Keratinocyte (primary cell): ENCODE data around the gene SBNO1. TPM values are rescaled to one million over a fixed set of nuclear protein-coding genes. Genes with fewer than 3 reads are reported as not detected.

ENCODE experiments used
- DNase-seq: peaks from one replicate; pipeline ENCODE4 v3.0.0-alpha.2; 2011; ENCODE audit warnings: low read depth, missing footprints, low spot score
- FAIRE-seq: peaks from 2 replicates; lab custom pipeline; 2011; peaks lifted over from hg19 to GRCh38; lab: Jason Lieb, UNC
- H2AFZ ChIP-seq: 2 replicates; pipeline ENCODE4 v1.6.0; 2012; ENCODE audit warnings: low read length, control low read depth, inconsistent platforms; ENCODE audit not compliant: control insufficient read depth
- H3K27ac ChIP-seq: 2 replicates; pipeline ENCODE4 v1.5.1; 2011; ENCODE audit warnings: low read length; ENCODE audit not compliant: control insufficient read depth, insufficient read depth
- H3K27me3 ChIP-seq: 3 replicates; pipeline ENCODE4 v1.6.0; 2011; ENCODE audit warnings: low read length; ENCODE audit not compliant: control insufficient read depth, insufficient read depth; ENCODE audit errors: extremely low read depth
- H3K36me3 ChIP-seq, 2 experiments: 2 replicates in 1 of 2; 3 replicates in 1 of 2; pipeline ENCODE4 v1.5.1; 2011; ENCODE audit warnings: low read length in 2 of 2, mild to moderate bottlenecking in 1 of 2; ENCODE audit not compliant: control insufficient read depth in 2 of 2, insufficient read depth in 2 of 2; ENCODE audit errors: extremely low read depth in 1 of 2
- H3K4me1 ChIP-seq: 3 replicates; pipeline ENCODE4 v1.5.1; 2011; ENCODE audit warnings: low read length; ENCODE audit not compliant: control insufficient read depth, insufficient read depth; ENCODE audit errors: extremely low read depth
- H3K4me2 ChIP-seq: 3 replicates; pipeline ENCODE4 v1.6.0; 2011; ENCODE audit warnings: low read depth, low read length; ENCODE audit not compliant: control insufficient read depth, insufficient read depth; ENCODE audit errors: extremely low read depth
- H3K4me3 ChIP-seq, 3 experiments: fragments of 200-600 bp in 1 of 3; sonication (generic) in 1 of 3; 2 replicates in 2 of 3; 3 replicates in 1 of 3; pipeline ENCODE4 v1.5.1; 2011 to 2016; ENCODE audit warnings: low read length in 3 of 3, mild to moderate bottlenecking in 3 of 3, control low read depth in 2 of 3, inconsistent platforms in 1 of 3, low read depth in 1 of 3, mixed read lengths in 1 of 3, mixed run types in 1 of 3, moderate library complexity in 1 of 3; ENCODE audit not compliant: control insufficient read depth in 2 of 3, insufficient read depth in 2 of 3; ENCODE audit errors: extremely low read depth in 1 of 3
- H3K79me2 ChIP-seq: 2 replicates; pipeline ENCODE4 v1.6.0; 2012; ENCODE audit warnings: low read length; ENCODE audit not compliant: control insufficient read depth, insufficient read depth
- H3K9ac ChIP-seq: 3 replicates; pipeline ENCODE4 v1.6.0; 2011; ENCODE audit warnings: low read length; ENCODE audit not compliant: control insufficient read depth, insufficient read depth; ENCODE audit errors: extremely low read depth
- H3K9me1 ChIP-seq: 3 replicates; pipeline ENCODE4 v1.6.0; 2011; ENCODE audit warnings: low read length; ENCODE audit not compliant: control insufficient read depth, insufficient read depth; ENCODE audit errors: extremely low read depth
- H3K9me3 ChIP-seq: 2 replicates; pipeline ENCODE4 v1.5.1; 2012; ENCODE audit warnings: low read depth, low read length; ENCODE audit not compliant: control insufficient read depth
- H4K20me1 ChIP-seq: 3 replicates; pipeline ENCODE4 v1.6.0; 2011; ENCODE audit warnings: low read length; ENCODE audit not compliant: control insufficient read depth, insufficient read depth; ENCODE audit errors: extremely low read depth
- EZH2 ChIP-seq: IDR thresholded peaks from one replicate; pipeline ENCODE4 v1.6.1; 2012; ENCODE audit warnings: inconsistent platforms, mild to moderate bottlenecking, low read length, moderate library complexity
- dilution Hi-C: fragments of 300-500 bp; cut with MboI; formaldehyde crosslinking; loops from one replicate; pipeline ENCODE4 v1.7.0; 2020; ENCODE audit warnings: low sequenced_read_pairs; ENCODE audit not compliant: extremely low pct_ligation_motif_present
- polyA plus RNA-seq, 5 experiments: library from polyadenylated mRNA; depleted of rRNA in 3 of 5; stranded (reverse) in 3 of 5; stranded (forward) in 1 of 5; unstranded in 1 of 5; fragments of >200 nt; gene quantifications; 1 replicate in 1 of 5; 2 replicates in 3 of 5; 3 replicates in 1 of 5; pipeline versions ENCODE4 v1.2.1 to v1.2.3, GENCODE V29; 2011 to 2012; ENCODE audit warnings: missing spikeins in 2 of 5, low read depth in 1 of 5, low replicate concordance in 1 of 5
- TF ChIP-seq, protein P1 (sequence below), 3 experiments: IDR thresholded peaks in 1 of 3; conservative IDR thresholded peaks in 1 of 3; optimal IDR thresholded peaks in 1 of 3; 2 replicates in 2 of 3; 3 replicates in 1 of 3; pipeline versions ENCODE3 to v1.5.1; 2011; ENCODE audit warnings: low read length in 3 of 3, mild to moderate bottlenecking in 3 of 3, moderate library complexity in 2 of 3, control low read depth in 1 of 3, inconsistent platforms in 1 of 3; ENCODE audit not compliant: insufficient read depth in 2 of 3; ENCODE audit errors: extremely low read depth in 1 of 3

Gene SBNO1
- polyA plus RNA-seq, 1 donor (not counting 4 experiments of a cell fraction or from before 2014, with no cell fraction given), result 18.4 TPM

DNA sequence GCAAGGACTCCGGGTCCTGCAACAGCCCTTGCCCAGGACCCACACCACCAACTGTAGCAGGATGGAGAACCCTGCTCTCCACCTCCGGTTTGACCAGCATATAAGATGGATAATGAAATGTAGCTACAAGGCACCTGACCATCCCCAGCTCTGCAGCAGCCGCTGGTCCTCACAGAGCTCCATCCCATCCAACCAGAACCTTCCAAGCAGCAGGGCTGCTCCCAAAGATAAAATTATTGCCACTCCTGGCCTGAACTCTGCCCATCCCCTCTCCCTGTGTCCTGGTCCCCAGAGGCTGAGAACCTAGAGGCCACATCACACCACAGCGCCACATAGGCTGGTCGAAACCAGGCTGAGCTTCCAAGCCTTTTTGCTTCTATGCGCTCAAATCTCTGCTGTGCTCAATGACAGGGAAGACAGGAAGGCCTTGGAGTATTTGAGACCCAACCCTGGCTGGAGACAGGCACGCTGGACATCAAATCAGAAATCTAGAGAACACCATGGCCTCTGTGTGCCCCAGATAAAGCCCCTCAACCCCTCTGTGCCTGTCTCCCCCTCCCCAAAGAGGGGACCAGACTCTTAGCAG lies 97.2 kb downstream of the SBNO1 start:
- FAIRE-seq (no peak), DNase-seq (no peak)
- Histone ChIP-seq H3K9me3 (no peaks in the 10 kb centered on the region), H3K27ac (no peak overlapping the region), H3K36me3 (peaks cover 20 to 25% of the 10 kb centered on the region in 2 experiments), H3K9me1 (no peaks in the 10 kb centered on the region), H3K79me2 (peaks cover 62% of the 10 kb centered on the region), H3K27me3 (no peaks in the 10 kb centered on the region), H4K20me1 (peaks cover 7% of the 10 kb centered on the region), H3K4me2 (no peak overlapping the region), H3K9ac (no peak overlapping the region), H3K4me3 (no peak overlapping the region), H2AFZ (no peak overlapping the region), H3K4me1 (peaks cover 11% of the 10 kb centered on the region)
- TF ChIP-seq EZH2, result no peak
- TF ChIP-seq, protein P1, sequence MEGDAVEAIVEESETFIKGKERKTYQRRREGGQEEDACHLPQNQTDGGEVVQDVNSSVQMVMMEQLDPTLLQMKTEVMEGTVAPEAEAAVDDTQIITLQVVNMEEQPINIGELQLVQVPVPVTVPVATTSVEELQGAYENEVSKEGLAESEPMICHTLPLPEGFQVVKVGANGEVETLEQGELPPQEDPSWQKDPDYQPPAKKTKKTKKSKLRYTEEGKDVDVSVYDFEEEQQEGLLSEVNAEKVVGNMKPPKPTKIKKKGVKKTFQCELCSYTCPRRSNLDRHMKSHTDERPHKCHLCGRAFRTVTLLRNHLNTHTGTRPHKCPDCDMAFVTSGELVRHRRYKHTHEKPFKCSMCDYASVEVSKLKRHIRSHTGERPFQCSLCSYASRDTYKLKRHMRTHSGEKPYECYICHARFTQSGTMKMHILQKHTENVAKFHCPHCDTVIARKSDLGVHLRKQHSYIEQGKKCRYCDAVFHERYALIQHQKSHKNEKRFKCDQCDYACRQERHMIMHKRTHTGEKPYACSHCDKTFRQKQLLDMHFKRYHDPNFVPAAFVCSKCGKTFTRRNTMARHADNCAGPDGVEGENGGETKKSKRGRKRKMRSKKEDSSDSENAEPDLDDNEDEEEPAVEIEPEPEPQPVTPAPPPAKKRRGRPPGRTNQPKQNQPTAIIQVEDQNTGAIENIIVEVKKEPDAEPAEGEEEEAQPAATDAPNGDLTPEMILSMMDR (optimal IDR thresholded peaks at IDR 0.05 in 1 of 3, IDR thresholded peaks at IDR 0.05 in 1 of 3, conservative IDR thresholded peaks at IDR 0.05 in 1 of 3; ENCODE audit: extremely low read depth in 1 of 3, insufficient read depth in 2 of 3, low read length in 3 of 3), result no peak
- dilution Hi-C loops, result no loop called here

DNA sequence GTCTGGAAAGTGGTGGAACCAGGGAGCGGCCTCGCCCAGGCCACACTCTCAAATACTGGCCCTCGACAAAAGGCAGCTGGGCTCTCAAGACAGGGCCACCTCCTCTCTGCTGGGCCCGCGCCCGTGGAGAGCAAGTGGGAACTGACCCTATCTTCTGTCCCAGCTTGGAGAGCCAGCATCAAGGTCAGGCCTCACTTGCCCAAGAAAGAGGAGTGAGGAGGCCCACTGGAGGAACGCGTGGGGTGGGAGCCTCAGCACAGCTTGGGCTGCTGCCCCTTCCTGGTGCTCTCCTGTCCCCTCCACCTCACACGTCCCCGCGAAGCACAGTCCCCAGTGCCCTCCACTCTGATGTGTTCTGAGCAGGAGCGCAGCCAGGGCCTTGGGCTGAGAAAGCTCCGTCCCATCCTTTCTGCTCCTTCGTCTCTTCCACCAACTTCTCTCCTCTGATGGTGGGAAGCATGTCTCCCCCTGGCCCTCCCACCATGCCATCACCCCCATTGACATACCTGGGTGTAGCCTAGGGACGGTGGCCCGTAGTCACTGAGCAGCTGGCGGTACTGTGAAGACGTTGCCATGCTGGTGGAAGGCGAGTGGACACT lies 97.9 kb downstream of the SBNO1 start:
- TF ChIP-seq EZH2, result no peak
- TF ChIP-seq, protein P1 (optimal IDR thresholded peaks at IDR 0.05 in 1 of 3, IDR thresholded peaks at IDR 0.05 in 1 of 3, conservative IDR thresholded peaks at IDR 0.05 in 1 of 3; ENCODE audit: extremely low read depth in 1 of 3, insufficient read depth in 2 of 3, low read length in 3 of 3), result no peak
- H2AFZ ChIP-seq, result no peak overlapping the region
- H3K9ac ChIP-seq, result no peak overlapping the region
- H4K20me1 ChIP-seq, result peaks cover 7% of the 10 kb centered on the region
- no peaks in the 10 kb centered on the region for H3K27me3 ChIP-seq
- no peak overlapping the region for H3K4me2 ChIP-seq
- dilution Hi-C loops, result no loop called here
- H3K36me3 ChIP-seq, result peaks cover 21 to 25% of the 10 kb centered on the region in 2 experiments
- no peak overlapping the region for H3K27ac ChIP-seq
- FAIRE-seq (no peak), DNase-seq (no peak)
- H3K9me1 ChIP-seq, result no peaks in the 10 kb centered on the region
- H3K9me3 ChIP-seq, result no peaks in the 10 kb centered on the region
- peaks cover 63% of the 10 kb centered on the region for H3K79me2 ChIP-seq
- peaks cover 7% of the 10 kb centered on the region for H3K4me1 ChIP-seq
- no peak overlapping the region for H3K4me3 ChIP-seq
